CD4-positive, alpha-beta memory T cell (primary cell): ENCODE data around the gene WDTC1. TPM values are rescaled to one million over a fixed set of nuclear protein-coding genes. Genes with fewer than 3 reads are reported as not detected.
"Not testable (repeated sequence)": the region's sequence is repeated elsewhere in the genome, so short reads cannot be mapped to it uniquely, and the experiment has no call there.

ENCODE experiments used
- CTCF ChIA-PET: fragments of 350-600 bp; sonication (Branson Sonifier 250); formaldehyde crosslinking; loops from one replicate; lab custom pipeline; 2021; ENCODE audit warnings: inconsistent platforms; ENCODE audit not compliant: partially characterized antibody; lab: Charles Lee
- POLR2A ChIA-PET: fragments of 350-600 bp; sonication (Branson Sonifier 250); formaldehyde crosslinking; loops from one replicate; lab custom pipeline; 2021; ENCODE audit not compliant: partially characterized antibody; lab: Charles Lee
- DNase-seq, 5 donors: peaks; one replicate each; pipeline versions ENCODE4 v3.0.0 to v3.0.0-alpha.2; 2020 to 2022; ENCODE audit warnings: mixed read lengths in 1 of 5
- H3K27ac ChIP-seq: one replicate; pipeline ENCODE4 v1.7.0; 2013; ENCODE audit warnings: low read depth, low read length
- H3K27me3 ChIP-seq: 2 replicates; pipeline ENCODE4 v1.7.0; 2013; ENCODE audit warnings: mild to moderate bottlenecking, low read length, moderate library complexity; ENCODE audit not compliant: insufficient read depth
- H3K36me3 ChIP-seq: 2 replicates; pipeline ENCODE4 v1.7.0; 2013; ENCODE audit warnings: mild to moderate bottlenecking, low read length, moderate library complexity; ENCODE audit not compliant: insufficient read depth
- H3K4me1 ChIP-seq: 2 replicates; pipeline ENCODE4 v1.7.0; 2013; ENCODE audit warnings: mild to moderate bottlenecking, low read length, moderate library complexity; ENCODE audit not compliant: insufficient read depth
- H3K4me3 ChIP-seq, 2 donors: one replicate each; pipeline ENCODE4 v1.7.0; 2013; ENCODE audit warnings: low read length in 2 of 2, mild to moderate bottlenecking in 1 of 2
- H3K9me3 ChIP-seq, 2 donors: one replicate each; pipeline ENCODE4 v1.7.0; 2013; ENCODE audit warnings: low read length in 2 of 2, control low read depth in 1 of 2; ENCODE audit not compliant: control insufficient read depth in 1 of 2
- H3K27ac Mint-ChIP-seq, 7 donors: one replicate each; pipeline ENCODE4 v1.8.0; 2020 to 2021; ENCODE audit warnings: mixed read lengths in 7 of 7, mild to moderate bottlenecking in 6 of 7, inconsistent platforms in 3 of 7, moderate library complexity in 3 of 7
- H3K27me3 Mint-ChIP-seq, 2 donors: one replicate each; pipeline ENCODE4 v1.8.0; 2020 to 2021; ENCODE audit warnings: mixed read lengths in 2 of 2
- H3K36me3 Mint-ChIP-seq, 2 donors: one replicate each; pipeline ENCODE4 v1.8.0; 2020 to 2021; ENCODE audit warnings: mixed read lengths in 2 of 2, inconsistent platforms in 1 of 2, mild to moderate bottlenecking in 1 of 2
- H3K4me1 Mint-ChIP-seq, 4 donors: one replicate each; pipeline ENCODE4 v1.8.0; 2020 to 2021; ENCODE audit warnings: mixed read lengths in 4 of 4, mild to moderate bottlenecking in 1 of 4
- H3K4me3 Mint-ChIP-seq, 8 donors: one replicate each; pipeline ENCODE4 v1.8.0; 2020 to 2021; ENCODE audit warnings: mixed read lengths in 8 of 8, mild to moderate bottlenecking in 7 of 8, moderate library complexity in 6 of 8, inconsistent platforms in 3 of 8
- H3K9me3 Mint-ChIP-seq, 8 donors: one replicate each; pipeline ENCODE4 v1.8.0; 2020 to 2021; ENCODE audit warnings: mixed read lengths in 8 of 8, mild to moderate bottlenecking in 5 of 8, inconsistent platforms in 3 of 8, moderate library complexity in 1 of 8
- intact Hi-C: fragments of 100-400 bp; cut with micrococcal nuclease; formaldehyde crosslinking; loops from one replicate; pipeline ENCODE4 v1.15.1; 2023
- polyA plus RNA-seq, 2 donors: library from polyadenylated mRNA; unstranded; fragments of 300-500 nt; fragmentation: Illumina TruSeq; gene quantifications; one replicate each; pipeline ENCODE4 v1.2.3, GENCODE V29; 2021
- total RNA-seq, 2 experiments: library from RNA; stranded (reverse); gene quantifications; one replicate each; pipeline ENCODE4 v1.2.3, GENCODE V29; 2021

WDTC1 gene, protein sequence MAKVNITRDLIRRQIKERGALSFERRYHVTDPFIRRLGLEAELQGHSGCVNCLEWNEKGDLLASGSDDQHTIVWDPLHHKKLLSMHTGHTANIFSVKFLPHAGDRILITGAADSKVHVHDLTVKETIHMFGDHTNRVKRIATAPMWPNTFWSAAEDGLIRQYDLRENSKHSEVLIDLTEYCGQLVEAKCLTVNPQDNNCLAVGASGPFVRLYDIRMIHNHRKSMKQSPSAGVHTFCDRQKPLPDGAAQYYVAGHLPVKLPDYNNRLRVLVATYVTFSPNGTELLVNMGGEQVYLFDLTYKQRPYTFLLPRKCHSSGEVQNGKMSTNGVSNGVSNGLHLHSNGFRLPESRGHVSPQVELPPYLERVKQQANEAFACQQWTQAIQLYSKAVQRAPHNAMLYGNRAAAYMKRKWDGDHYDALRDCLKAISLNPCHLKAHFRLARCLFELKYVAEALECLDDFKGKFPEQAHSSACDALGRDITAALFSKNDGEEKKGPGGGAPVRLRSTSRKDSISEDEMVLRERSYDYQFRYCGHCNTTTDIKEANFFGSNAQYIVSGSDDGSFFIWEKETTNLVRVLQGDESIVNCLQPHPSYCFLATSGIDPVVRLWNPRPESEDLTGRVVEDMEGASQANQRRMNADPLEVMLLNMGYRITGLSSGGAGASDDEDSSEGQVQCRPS
- total RNA-seq, result 10 to 100 TPM; 53.3 to 54.5 TPM
- 1 to 10 TPM; 1.1 to 6.6 TPM for polyA plus RNA-seq

GRCh38 chr1:27234049-27234882 is at the start of gene WDTC1:
WDTC1 (plus strand) TSS chr1:27234632; CDS start chr1:27261055, 26,423 bp downstream.
- intact Hi-C loops, result loop anchor here (1.0 kb wide), 3 partner anchors 36 to 88 kb away; partner anchors contain the start of genes SLC9A1 and TMEM222
- no peaks in the 10 kb centered on the region for H3K36me3 ChIP-seq
- H3K27me3 ChIP-seq, result no peaks in the 10 kb centered on the region

DNA sequence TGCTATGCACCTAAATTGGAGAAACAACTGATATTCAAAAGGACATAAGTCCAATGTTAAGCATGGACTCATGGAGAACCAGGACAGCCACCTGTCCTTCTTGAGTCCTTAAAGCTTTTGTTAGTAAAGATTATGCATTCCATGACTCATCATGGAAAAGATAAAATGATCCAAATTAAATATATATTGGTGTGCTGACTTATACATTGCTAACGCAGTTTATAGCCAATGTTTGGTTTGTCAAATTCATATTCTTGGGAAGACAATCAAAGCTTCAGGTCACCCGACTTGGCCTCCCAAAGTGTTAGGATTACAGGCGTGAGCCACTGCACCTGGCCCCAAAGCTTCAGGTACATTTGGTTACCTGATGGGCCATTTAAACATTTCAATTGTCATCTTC is 49.8 kb upstream of the WDTC1 start:
- CTCF ChIA-PET, result interaction anchor here (1.0 to 1.3 kb wide), 2 partner anchors 73 to 113 kb away, joined by 3 to 4 read pairs; no protein-coding TSS in a partner anchor

More at GRCh38 chr1:27234049-27234882, at the start of gene WDTC1:
- Mint-ChIP-seq H3K9me3 (peaks cover 0 to 4% (median 0%) of the 10 kb centered on the region in 8 donors), H3K27ac (peak within 1 kb of the TSS; percentile 91 to 98 (median 96)), H3K4me1 (peaks cover 27 to 41% (median 33%) of the 10 kb centered on the region in 4 donors), H3K27me3 (peaks cover 0 to 3% of the 10 kb centered on the region in 2 donors), H3K36me3 (peaks cover 0 to 17% of the 10 kb centered on the region in 2 donors), H3K4me3 (peak within 1 kb of the TSS; percentile 95 to 99 (median 98))
- Histone ChIP-seq H3K4me3 (peak within 1 kb of the TSS; percentile 63 to 73), H3K27ac (peak within 1 kb of the TSS; percentile 69), H3K9me3 (no peaks in the 10 kb centered on the region), H3K4me1 (peaks cover 26% of the 10 kb centered on the region)
- POLR2A ChIA-PET, result interaction anchor here (0.6 to 1.3 kb wide), 16 partner anchors 9 to 1013 kb away, joined by 3 to 6 read pairs (median 3); partner anchors contain the start of genes DHDDS, SLC9A1, STX12 and WASF2
- CTCF ChIA-PET, result interaction anchor here (0.5 to 0.6 kb wide), 2 partner anchors 20 to 77 kb away, joined by 3 read pairs; no protein-coding TSS in a partner anchor
- peak; percentile 97 to 99 (median 98) for DNase-seq

DNA sequence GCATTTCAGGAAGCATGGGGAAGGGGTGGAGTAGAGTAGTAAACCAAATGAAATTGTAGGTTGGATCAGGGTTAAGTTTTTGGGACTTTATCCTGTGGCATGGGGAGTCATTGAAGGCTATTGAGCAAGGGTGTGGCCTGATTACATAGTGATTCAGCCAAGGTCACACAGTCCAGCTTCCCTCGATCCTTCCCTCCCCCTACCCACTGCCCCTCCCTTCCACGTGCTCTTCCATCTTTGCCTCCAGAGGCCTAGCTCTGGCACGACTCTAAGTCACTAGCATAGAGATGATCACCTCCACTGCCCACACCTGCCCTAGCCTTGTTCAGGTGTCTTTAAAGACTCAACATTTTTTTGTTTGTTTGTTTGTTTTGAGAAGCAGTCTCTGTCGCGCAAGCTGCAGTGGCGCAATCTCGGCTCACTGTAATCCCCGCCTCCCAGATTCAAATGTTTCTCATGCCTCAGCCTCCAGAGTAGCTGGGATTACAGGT is 42.3 kb upstream of the WDTC1 start:
- Mint-ChIP-seq H3K4me1 (no peaks in the 10 kb centered on the region), H3K36me3 (no peaks in the 10 kb centered on the region), H3K4me3 (no peak overlapping the region), H3K27me3 (peaks cover 0 to 2% of the 10 kb centered on the region in 2 donors), H3K27ac (no peak overlapping the region), H3K9me3 (no peaks in the 10 kb centered on the region)
- ChIA-PET POLR2A (no interaction called here), CTCF (interaction anchor here (1.0 kb wide), 1 partner anchor 77 kb away, joined by 3 read pairs; no protein-coding TSS in a partner anchor)
- H3K4me1 ChIP-seq, result no peaks in the 10 kb centered on the region
- no peaks in the 10 kb centered on the region for H3K36me3 ChIP-seq
- intact Hi-C loops, result no loop called here
- H3K27me3 ChIP-seq, result no peaks in the 10 kb centered on the region
- H3K4me3 ChIP-seq, result no peak overlapping the region
- no peak for DNase-seq
- no peak overlapping the region for H3K27ac ChIP-seq
- H3K9me3 ChIP-seq, result no peaks in the 10 kb centered on the region

More for the DNA sequence above, 49.8 kb upstream of the WDTC1 start:
- H3K27me3 Mint-ChIP-seq, H3K4me3 Mint-ChIP-seq, H3K4me1 Mint-ChIP-seq, DNase-seq, H3K36me3 ChIP-seq, H3K4me3 ChIP-seq, H3K27me3 ChIP-seq, H3K27ac Mint-ChIP-seq, H3K9me3 ChIP-seq, H3K36me3 Mint-ChIP-seq, H3K4me1 ChIP-seq, H3K27ac ChIP-seq, intact Hi-C loops, POLR2A ChIA-PET: not testable (repeated sequence)
- H3K9me3 Mint-ChIP-seq, result peaks cover 0 to 20% (median 7%) of the 10 kb centered on the region in 8 donors

DNA sequence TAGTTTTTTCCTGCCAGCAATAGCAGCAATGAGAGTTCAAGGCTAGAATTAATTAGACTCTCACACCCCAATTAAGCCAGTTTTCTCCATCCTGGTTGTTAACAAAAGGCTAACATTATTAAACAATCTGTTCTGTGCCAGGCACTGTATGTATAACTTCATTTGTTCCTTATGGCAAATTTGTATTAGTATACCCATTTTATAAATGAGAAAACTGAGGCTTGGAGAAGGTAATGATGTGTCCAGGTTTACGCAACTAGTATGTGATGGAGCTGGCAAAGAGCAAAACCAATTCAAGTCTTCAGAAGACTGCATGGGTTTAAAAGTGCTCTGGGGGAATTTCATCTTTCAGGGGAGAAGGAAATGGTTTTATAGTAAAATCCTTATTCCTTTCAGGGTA is 41.2 kb upstream of the WDTC1 start:
- CTCF ChIA-PET, result interaction anchor here (1.4 kb wide), 1 partner anchor 91 kb away, joined by 4 read pairs; no protein-coding TSS in a partner anchor
- H3K36me3 Mint-ChIP-seq, result no peaks in the 10 kb centered on the region
- no peaks in the 10 kb centered on the region for H3K27me3 ChIP-seq

DNA sequence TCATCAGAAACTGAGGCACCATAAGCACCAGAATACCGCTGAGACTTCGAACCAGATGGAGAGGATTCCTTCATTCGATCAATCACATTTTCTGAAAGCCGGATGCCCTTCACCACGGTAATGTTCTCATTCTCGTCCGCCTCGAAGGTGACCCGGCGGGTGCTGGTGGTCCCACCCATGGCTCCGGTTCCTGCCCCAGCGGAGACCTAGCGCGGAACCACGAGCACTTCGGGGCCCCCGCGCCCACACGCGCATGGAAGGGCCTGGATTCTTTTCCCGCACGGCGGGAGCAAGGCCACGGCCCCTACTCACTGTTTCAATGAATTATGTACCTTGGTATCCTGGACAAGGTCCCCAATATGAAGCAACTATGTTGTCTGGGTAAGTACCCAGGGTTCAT is 33.1 kb upstream of the WDTC1 start:
- H3K4me1 Mint-ChIP-seq, result peaks cover 4 to 6% (median 5%) of the 10 kb centered on the region in 4 donors
- H3K27me3 Mint-ChIP-seq, result peaks cover 1 to 5% of the 10 kb centered on the region in 2 donors
- no peak overlapping the region for H3K4me3 Mint-ChIP-seq
- intact Hi-C loops, result no loop called here
- POLR2A ChIA-PET, result interaction anchor here (1.2 kb wide), 1 partner anchor 85 kb away, joined by 3 read pairs; no protein-coding TSS in a partner anchor
- H3K27me3 ChIP-seq, result no peaks in the 10 kb centered on the region
- no peaks in the 10 kb centered on the region for H3K36me3 ChIP-seq
- H3K27ac Mint-ChIP-seq, result no peak overlapping the region
- no peak overlapping the region for H3K27ac ChIP-seq
- H3K4me3 ChIP-seq, result no peak overlapping the region
- CTCF ChIA-PET, result interaction anchor here (1.0 to 1.8 kb wide), 3 partner anchors 83 to 99 kb away, joined by 4 to 6 read pairs (median 5); no protein-coding TSS in a partner anchor
- no peak for DNase-seq
- no peaks in the 10 kb centered on the region for H3K9me3 ChIP-seq
- no peaks in the 10 kb centered on the region for H3K36me3 Mint-ChIP-seq
- H3K9me3 Mint-ChIP-seq, result no peaks in the 10 kb centered on the region
- H3K4me1 ChIP-seq, result peaks cover 6% of the 10 kb centered on the region

More for the DNA sequence above, 41.2 kb upstream of the WDTC1 start:
- Histone ChIP-seq H3K4me3 (no peak overlapping the region), H3K9me3 (no peaks in the 10 kb centered on the region), H3K36me3 (no peaks in the 10 kb centered on the region), H3K27ac (no peak overlapping the region), H3K4me1 (peaks cover 5% of the 10 kb centered on the region)
- Mint-ChIP-seq H3K4me3 (no peak overlapping the region), H3K27ac (no peak overlapping the region), H3K27me3 (peaks cover 1 to 5% of the 10 kb centered on the region in 2 donors), H3K4me1 (peaks cover 4 to 6% (median 5%) of the 10 kb centered on the region in 4 donors), H3K9me3 (no peaks in the 10 kb centered on the region)
- intact Hi-C loops, result no loop called here
- no peak for DNase-seq
- POLR2A ChIA-PET, result no interaction called here

- POLR2A ChIA-PET, result no interaction called here
- Histone ChIP-seq H3K4me1 (no peaks in the 10 kb centered on the region), H3K9me3 (no peaks in the 10 kb centered on the region), H3K27ac (no peak overlapping the region), H3K36me3 (no peaks in the 10 kb centered on the region), H3K4me3 (no peak overlapping the region), H3K27me3 (no peaks in the 10 kb centered on the region)
- Mint-ChIP-seq H3K9me3 (no peaks in the 10 kb centered on the region), H3K4me3 (no peak overlapping the region), H3K36me3 (no peaks in the 10 kb centered on the region), H3K27ac (no peak overlapping the region), H3K4me1 (no peaks in the 10 kb centered on the region), H3K27me3 (peaks cover 0 to 2% of the 10 kb centered on the region in 2 donors)
- intact Hi-C loops, result no loop called here
- CTCF ChIA-PET, result interaction anchor here (0.7 kb wide), 1 partner anchor 192 kb away, joined by 3 read pairs; no protein-coding TSS in a partner anchor
- DNase-seq, result no peak
These were observed 30.5 kb upstream of the WDTC1 start for GRCh38 chr1:27203946-27204345.
